ENCODE data around the gene ISOC1. TPM values are rescaled to one million over a fixed set of nuclear protein-coding genes. Genes with fewer than 3 reads are reported as not detected.

Gene ISOC1
- total RNA-seq, 1 experiment from 2014 or later = 12.8 TPM

DNA sequence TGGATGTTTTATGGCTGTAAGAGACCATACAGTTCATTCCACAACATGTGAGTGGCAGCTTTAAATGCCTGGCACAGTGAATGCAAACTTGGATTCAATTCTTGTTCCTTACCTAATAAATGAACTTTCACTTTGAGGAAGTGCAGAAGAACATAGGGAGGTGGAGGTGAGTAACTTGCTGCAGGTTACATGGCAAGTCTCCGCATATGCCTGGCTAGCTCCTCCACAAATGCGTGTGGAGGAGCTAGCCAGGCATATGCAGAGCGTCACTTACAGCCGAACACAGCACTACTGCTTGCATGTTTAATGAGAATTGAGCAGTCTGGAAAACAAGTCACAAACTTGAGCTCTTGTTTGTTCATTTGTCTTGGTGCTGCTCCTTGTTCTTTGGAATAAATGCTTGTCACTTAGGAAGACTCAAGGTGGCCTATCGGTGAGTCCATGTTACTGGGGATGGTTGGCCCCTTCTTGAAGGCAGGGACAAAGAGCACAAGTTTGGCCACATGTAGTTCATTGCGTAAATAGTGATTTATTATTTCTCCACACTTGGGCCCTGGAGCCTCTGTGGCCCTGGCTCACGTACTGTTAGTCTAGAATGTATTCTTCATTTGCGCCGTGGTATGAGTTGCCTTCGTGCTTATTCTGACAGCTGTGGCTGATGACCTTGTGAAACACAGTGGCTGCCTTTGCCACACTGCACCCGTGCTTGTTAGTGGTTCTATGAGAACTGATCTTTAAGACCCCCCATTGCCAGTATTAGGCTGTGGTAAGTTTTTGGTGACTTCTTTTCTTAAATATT lies 3.1 kb downstream of the ISOC1 start:
- BruUV-seq (replicated peaks) = no TSS peak
- ChIA-PET CTCF (interaction anchor here (0.5 to 1.9 kb wide), 12 partner anchors 11 to 686 kb away, joined by 3 to 9 read pairs (median 3); no protein-coding TSS in a partner anchor), POLR2A (interaction anchor here (0.8 to 0.9 kb wide), 2 partner anchors 10 to 315 kb away, joined by 3 to 5 read pairs; no protein-coding TSS in a partner anchor)
- TF ChIP-seq, protein P1, sequence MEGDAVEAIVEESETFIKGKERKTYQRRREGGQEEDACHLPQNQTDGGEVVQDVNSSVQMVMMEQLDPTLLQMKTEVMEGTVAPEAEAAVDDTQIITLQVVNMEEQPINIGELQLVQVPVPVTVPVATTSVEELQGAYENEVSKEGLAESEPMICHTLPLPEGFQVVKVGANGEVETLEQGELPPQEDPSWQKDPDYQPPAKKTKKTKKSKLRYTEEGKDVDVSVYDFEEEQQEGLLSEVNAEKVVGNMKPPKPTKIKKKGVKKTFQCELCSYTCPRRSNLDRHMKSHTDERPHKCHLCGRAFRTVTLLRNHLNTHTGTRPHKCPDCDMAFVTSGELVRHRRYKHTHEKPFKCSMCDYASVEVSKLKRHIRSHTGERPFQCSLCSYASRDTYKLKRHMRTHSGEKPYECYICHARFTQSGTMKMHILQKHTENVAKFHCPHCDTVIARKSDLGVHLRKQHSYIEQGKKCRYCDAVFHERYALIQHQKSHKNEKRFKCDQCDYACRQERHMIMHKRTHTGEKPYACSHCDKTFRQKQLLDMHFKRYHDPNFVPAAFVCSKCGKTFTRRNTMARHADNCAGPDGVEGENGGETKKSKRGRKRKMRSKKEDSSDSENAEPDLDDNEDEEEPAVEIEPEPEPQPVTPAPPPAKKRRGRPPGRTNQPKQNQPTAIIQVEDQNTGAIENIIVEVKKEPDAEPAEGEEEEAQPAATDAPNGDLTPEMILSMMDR (IDR thresholded peaks at IDR 0.05; ENCODE audit: unreplicated experiment) = no peak
- intact Hi-C loops (cut with micrococcal nuclease) = loop anchor here (10.0 kb wide), 2 partner anchors 563 to 883 kb away; partner anchors contain the start of gene FBN2
- no peaks in the 10 kb centered on the region for H3K27me3 Mint-ChIP-seq (ENCODE audit: insufficient read depth, unreplicated experiment)
- no peaks in the 10 kb centered on the region for H3K36me3 Mint-ChIP-seq (ENCODE audit: insufficient read depth, unreplicated experiment)
- H3K27ac Mint-ChIP-seq (ENCODE audit: low read depth, unreplicated experiment) = no peak overlapping the region
- H3K4me1 Mint-ChIP-seq (ENCODE audit: insufficient read depth, unreplicated experiment) = peaks cover 20% of the 10 kb centered on the region
- no peak overlapping the region for H3K4me3 Mint-ChIP-seq (ENCODE audit: unreplicated experiment)
- no peak for DNase-seq (ENCODE audit: unreplicated experiment)
- H3K9me3 Mint-ChIP-seq (ENCODE audit: unreplicated experiment) = no peaks in the 10 kb centered on the region

DNA sequence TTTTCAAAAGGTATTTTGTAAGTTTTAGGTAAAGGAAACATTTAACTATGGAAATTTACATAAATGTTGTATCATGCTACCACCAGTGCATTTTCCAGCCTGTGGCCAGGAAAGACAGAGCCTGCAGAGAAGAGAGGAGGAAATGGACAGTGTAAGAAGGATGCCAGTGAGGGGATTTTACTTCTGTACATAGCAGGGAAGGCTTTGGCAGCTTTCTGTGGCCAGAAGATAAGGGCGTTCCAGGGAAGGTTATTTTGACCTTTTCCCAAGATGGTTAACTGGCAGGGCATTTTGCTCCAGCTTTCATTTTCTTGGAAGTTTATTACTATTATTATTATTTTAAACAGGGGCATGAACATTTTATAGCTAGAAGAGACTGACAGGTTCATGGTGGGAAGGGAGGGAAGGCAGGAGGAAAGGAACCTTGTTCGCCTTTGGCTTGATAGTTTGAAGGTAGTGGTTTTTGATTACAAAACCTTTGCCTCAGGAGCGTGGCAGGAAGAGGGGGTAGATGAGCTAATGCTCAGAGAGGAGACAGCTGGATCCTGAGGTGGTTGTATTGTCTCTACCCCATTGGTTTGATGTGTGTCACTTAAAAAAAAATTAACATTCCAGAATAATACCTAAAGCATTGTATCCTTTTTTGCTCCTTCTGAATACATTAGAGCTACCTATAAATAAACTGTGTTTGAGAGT lies 4.1 kb downstream of the ISOC1 start:
- intact Hi-C loops (cut with micrococcal nuclease) = loop anchor here (10.0 kb wide), 2 partner anchors 564 to 884 kb away; partner anchors contain the start of gene FBN2
- Mint-ChIP-seq H3K36me3 (ENCODE audit: insufficient read depth, unreplicated experiment) (no peaks in the 10 kb centered on the region), H3K9me3 (ENCODE audit: unreplicated experiment) (no peaks in the 10 kb centered on the region), H3K4me3 (ENCODE audit: unreplicated experiment) (no peak overlapping the region), H3K4me1 (ENCODE audit: insufficient read depth, unreplicated experiment) (peaks cover 20% of the 10 kb centered on the region), H3K27ac (ENCODE audit: low read depth, unreplicated experiment) (no peak overlapping the region), H3K27me3 (ENCODE audit: insufficient read depth, unreplicated experiment) (no peaks in the 10 kb centered on the region)
- TF ChIP-seq, protein P1 (IDR thresholded peaks at IDR 0.05; ENCODE audit: unreplicated experiment) = no peak
- BruUV-seq (replicated peaks) = no TSS peak
- POLR2A ChIA-PET = no interaction called here
- DNase-seq (ENCODE audit: unreplicated experiment) = peak; percentile 24
- CTCF ChIA-PET = interaction anchor here (0.6 to 1.8 kb wide), 10 partner anchors 15 to 685 kb away, joined by 3 to 9 read pairs (median 4); no protein-coding TSS in a partner anchor

DNA sequence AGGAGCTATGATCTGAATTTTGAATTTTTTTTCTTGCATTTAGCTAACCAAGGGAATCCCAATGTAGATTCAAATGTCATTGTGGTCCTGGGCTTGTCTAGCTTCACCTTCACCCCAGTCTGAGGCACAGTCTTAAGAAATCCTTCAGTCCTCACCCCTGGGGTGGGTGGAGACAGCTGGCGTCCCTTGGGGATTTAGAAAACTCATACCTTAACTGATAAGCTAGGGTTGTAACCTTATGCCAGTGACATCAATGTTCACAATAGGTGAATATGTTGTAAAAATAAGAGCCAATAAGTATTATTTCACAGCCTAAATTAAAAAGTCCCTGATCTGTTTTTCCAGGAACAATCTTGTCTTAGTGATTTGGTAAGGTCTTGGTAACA lies 4.6 kb downstream of the ISOC1 start:
- no peak for DNase-seq (ENCODE audit: unreplicated experiment)

More for the DNA sequence above, 4.6 kb downstream of the ISOC1 start:
- Mint-ChIP-seq H3K9me3 (ENCODE audit: unreplicated experiment) (no peaks in the 10 kb centered on the region), H3K4me1 (ENCODE audit: insufficient read depth, unreplicated experiment) (peaks cover 20% of the 10 kb centered on the region), H3K36me3 (ENCODE audit: insufficient read depth, unreplicated experiment) (no peaks in the 10 kb centered on the region), H3K27ac (ENCODE audit: low read depth, unreplicated experiment) (no peak overlapping the region), H3K4me3 (ENCODE audit: unreplicated experiment) (no peak overlapping the region), H3K27me3 (ENCODE audit: insufficient read depth, unreplicated experiment) (no peaks in the 10 kb centered on the region)
- POLR2A ChIA-PET = interaction anchor here (0.5 to 1.5 kb wide), 2 partner anchors 13 to 129 kb away, joined by 3 read pairs; no protein-coding TSS in a partner anchor
- TF ChIP-seq, protein P1 (IDR thresholded peaks at IDR 0.05; ENCODE audit: unreplicated experiment) = no peak
- BruUV-seq (replicated peaks) = no TSS peak
- CTCF ChIA-PET = interaction anchor here (0.6 to 1.6 kb wide), 6 partner anchors 20 to 669 kb away, joined by 3 to 6 read pairs (median 4); no protein-coding TSS in a partner anchor
- intact Hi-C loops (cut with micrococcal nuclease) = loop anchor here (10.0 kb wide), 2 partner anchors 564 to 884 kb away; partner anchors contain the start of gene FBN2

All from MCF 10A (cell line).